Omental fat pad (tissue), 4 donors: ENCODE results near the gene ARID3C. TPM values are rescaled to one million over a fixed set of nuclear protein-coding genes. Genes with fewer than 3 reads are reported as not detected.
A peak's percentile ranks its signal among the peaks of the same experiment; 100 is the strongest.

ENCODE experiments used
- ATAC-seq: fragments of 150-250 bp; one replicate; pipeline ENCODE4 v1.9.1; 2016; ENCODE audit warnings: mild to moderate bottlenecking, moderate library complexity; ENCODE audit not compliant: low FRiP score
- DNase-seq: peaks from one replicate; pipeline ENCODE4 v3.0.0-alpha.2; 2019; ENCODE audit warnings: low spot score
- total RNA-seq, 4 donors: library from RNA; depleted of rRNA; stranded (reverse); fragments of >200 nt; gene quantifications; one replicate each; pipeline ENCODE4 v1.1.0, GENCODE V29; 2016
- TF ChIP-seq, protein P1 (sequence below), 3 donors: fragments of 450-650 bp; IDR thresholded peaks; one replicate each; pipeline ENCODE4 v1.5.1; 2016 to 2017; ENCODE audit warnings: antibody characterized with exemption in 3 of 3, mild to moderate bottlenecking in 3 of 3, moderate library complexity in 2 of 3

ARID3C gene
- total RNA-seq, 4 donors from 2014 or later, result not detected

- no peak for ATAC-seq
- TF ChIP-seq, protein P1, sequence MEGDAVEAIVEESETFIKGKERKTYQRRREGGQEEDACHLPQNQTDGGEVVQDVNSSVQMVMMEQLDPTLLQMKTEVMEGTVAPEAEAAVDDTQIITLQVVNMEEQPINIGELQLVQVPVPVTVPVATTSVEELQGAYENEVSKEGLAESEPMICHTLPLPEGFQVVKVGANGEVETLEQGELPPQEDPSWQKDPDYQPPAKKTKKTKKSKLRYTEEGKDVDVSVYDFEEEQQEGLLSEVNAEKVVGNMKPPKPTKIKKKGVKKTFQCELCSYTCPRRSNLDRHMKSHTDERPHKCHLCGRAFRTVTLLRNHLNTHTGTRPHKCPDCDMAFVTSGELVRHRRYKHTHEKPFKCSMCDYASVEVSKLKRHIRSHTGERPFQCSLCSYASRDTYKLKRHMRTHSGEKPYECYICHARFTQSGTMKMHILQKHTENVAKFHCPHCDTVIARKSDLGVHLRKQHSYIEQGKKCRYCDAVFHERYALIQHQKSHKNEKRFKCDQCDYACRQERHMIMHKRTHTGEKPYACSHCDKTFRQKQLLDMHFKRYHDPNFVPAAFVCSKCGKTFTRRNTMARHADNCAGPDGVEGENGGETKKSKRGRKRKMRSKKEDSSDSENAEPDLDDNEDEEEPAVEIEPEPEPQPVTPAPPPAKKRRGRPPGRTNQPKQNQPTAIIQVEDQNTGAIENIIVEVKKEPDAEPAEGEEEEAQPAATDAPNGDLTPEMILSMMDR (IDR thresholded peaks at IDR 0.05), result no peak
- DNase-seq, result no peak
Observed at GRCh38 chr9:34580358-34580757, 48.5 kb downstream of the ARID3C start.

- TF ChIP-seq, protein P1 (IDR thresholded peaks at IDR 0.05), result no peak
- ATAC-seq (no peak), DNase-seq (no peak)
Observed at GRCh38 chr9:34579808-34580163, 49.1 kb downstream of the ARID3C start.

DNA sequence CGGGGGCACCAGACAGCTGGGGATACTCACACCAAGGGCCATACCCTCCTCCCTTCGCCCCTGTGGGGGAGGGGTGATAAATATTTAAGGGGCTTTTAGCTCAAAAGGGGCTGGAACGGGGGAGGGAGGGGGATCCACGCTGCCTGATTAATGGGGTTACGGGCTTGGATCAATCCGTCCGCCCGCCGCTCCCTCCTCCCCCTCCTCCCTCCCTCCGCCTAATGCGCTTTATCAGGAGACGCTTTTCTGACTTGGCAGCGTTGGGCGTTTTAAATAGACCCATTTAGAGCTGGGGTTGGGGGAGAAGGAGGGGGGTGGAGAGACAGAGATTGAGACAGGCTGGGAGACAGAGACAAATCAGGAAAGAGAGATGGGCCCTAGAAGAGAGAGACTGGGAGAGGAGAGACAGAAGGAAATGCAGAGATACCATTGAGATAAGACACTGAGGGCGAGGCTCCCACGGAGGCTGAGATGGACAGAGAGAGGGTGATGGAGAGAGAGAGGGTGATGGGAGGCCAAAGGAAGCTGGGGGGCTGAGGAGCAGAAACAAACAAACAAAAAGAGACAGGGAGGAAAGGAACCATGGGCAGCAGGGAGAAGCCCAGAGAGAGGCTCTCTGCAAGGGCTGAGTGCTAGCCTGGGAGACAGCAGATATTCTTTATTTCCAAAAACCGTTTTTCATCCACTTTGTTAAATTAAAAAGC is 49.6 kb downstream of the ARID3C start:
- TF ChIP-seq, protein P1 (IDR thresholded peaks at IDR 0.05), result no peak
- DNase-seq (no peak), ATAC-seq (no peak)

GRCh38 chr9:34578241-34579103 is 50.4 kb downstream of the ARID3C start:
- no peak for DNase-seq
- ATAC-seq, result peak; percentile 48
- TF ChIP-seq, protein P1 (IDR thresholded peaks at IDR 0.05), result no peak

DNA sequence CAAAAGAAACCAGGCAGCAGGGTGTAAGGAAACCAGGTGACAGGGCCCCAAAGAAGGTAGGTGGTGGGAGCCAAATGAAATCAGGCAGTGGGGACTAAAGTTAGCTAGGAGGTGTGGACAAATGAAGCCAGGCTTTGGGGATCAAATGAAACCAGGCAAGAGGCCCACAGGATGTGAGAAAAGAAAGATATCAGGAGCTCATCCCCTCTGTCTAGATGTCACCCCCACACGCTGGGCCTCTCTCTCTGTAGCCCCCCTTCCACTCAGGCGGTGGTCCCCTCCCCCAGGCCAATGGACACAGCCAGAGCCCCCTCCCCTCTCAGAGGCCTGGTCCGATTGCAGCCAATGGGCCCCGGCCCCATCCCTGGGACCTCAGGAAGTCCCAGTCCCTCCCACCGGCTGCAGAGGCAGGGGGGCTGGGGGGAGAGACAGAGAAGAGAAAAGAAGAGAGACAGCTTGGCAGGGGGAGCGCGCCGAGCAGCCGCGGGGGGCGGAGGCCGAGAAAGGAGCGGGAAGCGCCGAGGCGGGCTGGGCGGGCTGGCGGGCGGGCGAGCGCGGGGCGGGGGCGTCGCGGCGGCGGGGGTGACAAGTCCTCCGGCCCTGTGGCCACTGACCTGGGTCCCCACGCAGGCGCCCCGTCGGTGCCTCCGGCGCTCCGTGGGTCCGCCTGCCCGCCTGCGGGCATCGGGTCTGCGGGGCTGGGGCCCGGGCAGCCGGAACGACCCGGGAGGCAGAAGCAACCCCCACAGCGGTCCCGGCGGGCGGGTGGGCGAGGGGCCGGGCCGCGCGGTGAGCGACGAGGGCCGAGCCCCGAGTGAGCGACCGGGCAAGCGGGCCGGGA is 51.2 kb downstream of the ARID3C start:
- TF ChIP-seq, protein P1 (IDR thresholded peaks at IDR 0.05), result no peak
- ATAC-seq, result no peak
- no peak for DNase-seq

DNA sequence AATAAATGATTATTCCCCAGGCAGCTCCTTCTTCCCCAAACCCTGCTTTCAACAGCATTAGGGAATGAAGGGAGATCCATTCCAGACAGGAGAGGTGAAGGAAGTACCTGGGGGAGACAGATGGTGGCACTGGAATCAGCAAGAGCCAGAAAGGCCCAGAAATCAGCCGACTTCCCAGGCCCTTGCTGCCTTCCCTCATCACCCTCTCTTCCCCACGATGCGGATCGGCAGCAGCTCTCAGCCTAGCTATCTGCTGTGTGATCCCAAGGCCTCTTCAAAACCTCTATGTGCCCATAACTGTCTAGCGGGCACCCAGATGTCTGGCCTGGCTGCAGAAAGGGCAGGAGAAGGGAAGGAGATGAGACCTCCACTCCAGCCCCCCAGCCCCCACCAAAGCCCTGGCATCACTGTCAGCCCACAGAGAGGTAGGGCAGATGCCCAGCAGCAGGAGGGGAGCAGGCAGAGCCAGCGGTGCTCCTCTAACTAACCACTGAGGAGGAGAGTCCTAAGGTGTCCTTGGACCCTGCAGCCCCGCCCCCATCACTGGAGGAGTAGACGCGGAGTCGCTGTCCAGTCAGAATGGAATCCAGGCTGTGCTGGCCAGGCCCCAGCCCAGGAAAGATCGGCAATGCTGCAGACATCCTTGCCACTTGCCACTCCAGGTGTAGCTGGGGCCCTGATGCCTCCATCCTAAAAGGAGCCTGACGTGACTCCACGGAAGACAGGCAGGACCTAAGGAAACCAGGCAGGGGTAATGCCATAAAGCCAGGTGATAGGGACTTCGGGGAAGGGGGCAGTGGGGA is 52.1 kb downstream of the ARID3C start:
- TF ChIP-seq, protein P1 (IDR thresholded peaks at IDR 0.05), result no peak
- ATAC-seq, result no peak
- no peak for DNase-seq
